ENCODE measurements around the gene RNU11. TPM values are rescaled to one million over a fixed set of nuclear protein-coding genes. Genes with fewer than 3 reads are reported as not detected.

RNU11 gene
- polyA plus RNA-seq, 2 of the 4 experiments (the other 2 are of a cell fraction) = not detected

- FAIRE-seq (no peak), DNase-seq (ENCODE audit: low read depth in 1 of 2, low spot score in 1 of 2) (no peak), ATAC-seq (no peak)
- no peaks in the 10 kb centered on the region for H3K9me3 ChIP-seq
- no peak overlapping the region for H3K4me2 ChIP-seq
- no peaks in the 10 kb centered on the region for H3K4me1 ChIP-seq
- POLR2A ChIA-PET = no interaction called here
- no peak overlapping the region for H3K27ac ChIP-seq
- CTCF ChIA-PET = interaction anchor here (1.8 kb wide), 1 partner anchor 56 kb away, joined by 4 read pairs; the partner anchor contains the start of gene YTHDF2
- no peak overlapping the region for H3K4me3 ChIP-seq
- no peak for TF ChIP-seq RNF2 (IDR thresholded peaks at IDR 0.05; ENCODE audit: borderline replicate concordance, low read depth)
- TF ChIP-seq HOXB5 (CRISPR knock-in tag; IDR thresholded peaks at IDR 0.05) = no peak
- no peak for TF ChIP-seq CBX8 (IDR thresholded peaks at IDR 0.05)
- TF ChIP-seq ZNF302 (CRISPR knock-in tag; IDR thresholded peaks at IDR 0.05) = no peak
- TF ChIP-seq KDM1A (IDR thresholded peaks at IDR 0.05; ENCODE audit: low read depth) = no peak
- no peak for TF ChIP-seq CTCF (IDR thresholded peaks at IDR 0.05)
- no peak for TF ChIP-seq JUN (IDR thresholded peaks at IDR 0.05)
- TF ChIP-seq JUNB (IDR thresholded peaks at IDR 0.05) = no peak
- no peak for TF ChIP-seq ESRRA (IDR thresholded peaks at IDR 0.05; ENCODE audit: borderline replicate concordance, low read length)
- TF ChIP-seq FOSL2 (IDR thresholded peaks at IDR 0.05) = no peak
- no peak for TF ChIP-seq FOSL2 (CRISPR knock-in tag; IDR thresholded peaks at IDR 0.05)
- 94% methylated on average over 4 of the region's 4 CpGs for WGBS (ENCODE audit: missing lambda C conversion rate)
Measured at GRCh38 chr1:28680151-28680550, 31.8 kb downstream of the RNU11 start.

GRCh38 chr1:28682840-28683239, 34.4 kb downstream of the RNU11 start:
- FAIRE-seq (no peak), ATAC-seq (no peak), DNase-seq (ENCODE audit: low read depth in 1 of 2, low spot score in 1 of 2) (no peak)
- Histone ChIP-seq H3K4me2 (no peak overlapping the region), H3K4me3 (no peak overlapping the region), H3K27ac (no peak overlapping the region), H3K4me1 (no peaks in the 10 kb centered on the region), H3K9me3 (no peaks in the 10 kb centered on the region)
- WGBS (ENCODE audit: missing lambda C conversion rate) = 79% methylated on average over 6 of the region's 6 CpGs
- CTCF ChIA-PET = interaction anchor here (0.6 kb wide), 1 partner anchor 16 kb away, joined by 3 read pairs; no protein-coding TSS in a partner anchor
- TF ChIP-seq SREBF2 (IDR thresholded peaks at IDR 0.05) (no peak), GATA3 (IDR thresholded peaks at IDR 0.05; ENCODE audit: borderline replicate concordance) (no peak), KDM5A (IDR thresholded peaks at IDR 0.05) (no peak), HDAC2 (IDR thresholded peaks at IDR 0.05) (no peak), HES2 (IDR thresholded peaks at IDR 0.05) (no peak), JUNB (IDR thresholded peaks at IDR 0.05) (no peak), KDM1A (IDR thresholded peaks at IDR 0.05; ENCODE audit: low read depth) (no peak), NFE2L2 (conservative IDR thresholded peaks at IDR 0.05; ENCODE audit: low read length) (no peak), HMGXB4 (CRISPR knock-in tag; IDR thresholded peaks at IDR 0.05; ENCODE audit: borderline replicate concordance) (no peak), NPAS2 (CRISPR knock-in tag; IDR thresholded peaks at IDR 0.05; ENCODE audit: borderline replicate concordance) (no peak), RAD21 (conservative IDR thresholded peaks at IDR 0.05 in 1 of 2, IDR thresholded peaks at IDR 0.05 in 1 of 2) (no peak), CHD2 (IDR thresholded peaks at IDR 0.05; ENCODE audit: low read length, partially characterized antibody) (no peak), FOSB (CRISPR knock-in tag; IDR thresholded peaks at IDR 0.05) (no peak), RCOR1 (IDR thresholded peaks at IDR 0.05; ENCODE audit: low read depth, low read length) (no peak), MYC (IDR thresholded peaks at IDR 0.05; ENCODE audit: borderline replicate concordance, low read length) (no peak)
- POLR2A ChIA-PET = no interaction called here

Measured in A549 (cell line).